ENCODE results near the gene C5AR1.
"Not testable (repeated sequence)": the region's sequence is repeated elsewhere in the genome, so short reads cannot be mapped to it uniquely, and the experiment has no call there.

Gene C5AR1

DNA sequence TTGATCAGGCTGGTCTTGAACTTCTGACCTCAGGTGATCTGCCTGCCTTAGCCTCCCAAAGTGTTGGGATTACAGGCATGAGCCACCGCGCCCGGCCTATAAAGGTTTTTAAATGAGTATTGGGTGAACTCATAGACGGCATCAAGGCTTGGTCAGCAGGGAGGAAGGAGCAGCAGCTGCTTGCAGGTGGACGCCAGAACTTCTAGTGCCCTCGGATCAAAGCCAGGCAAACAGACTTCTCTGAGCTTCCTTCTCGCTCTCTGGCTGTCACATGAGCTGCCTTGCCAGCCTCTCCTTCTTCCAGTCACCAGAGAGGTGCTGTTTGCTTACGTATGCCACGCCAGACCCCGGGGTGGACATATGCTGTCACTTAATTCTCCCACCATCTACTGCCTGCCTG lies 55.8 kb downstream of the C5AR1 start:
- DNase-seq (ENCODE audit: low read depth in 2 of 2) = not testable (repeated sequence)

DNA sequence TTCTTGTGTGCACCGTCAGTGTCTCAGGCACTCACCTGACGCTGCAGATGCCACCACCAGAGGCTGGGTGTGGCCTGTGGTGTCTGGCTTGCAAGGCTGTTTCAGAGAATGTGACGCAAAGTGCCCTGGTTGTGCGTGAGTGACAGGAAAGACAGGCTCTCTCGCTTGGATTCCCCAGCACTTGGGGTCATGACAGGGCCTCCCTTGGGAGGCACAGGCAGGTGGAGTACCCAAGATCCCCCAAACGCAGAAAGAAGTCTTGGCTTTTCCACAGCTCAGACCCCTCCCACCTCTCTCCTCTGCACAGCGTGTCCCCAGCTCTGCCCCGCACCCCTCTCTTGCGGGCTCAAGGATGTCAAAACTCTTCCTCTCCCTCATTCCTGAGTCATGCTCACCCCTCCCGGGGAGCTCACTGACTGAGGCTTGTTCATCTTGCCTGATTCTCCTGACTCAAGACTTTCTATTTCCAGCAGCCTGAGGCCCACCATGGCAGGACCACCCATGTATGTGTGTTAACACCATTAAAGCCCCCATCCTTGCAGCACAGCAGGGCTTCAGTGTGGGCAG lies 60.5 kb downstream of the C5AR1 start:
- no peak for DNase-seq (ENCODE audit: low read depth in 2 of 2)

DNA sequence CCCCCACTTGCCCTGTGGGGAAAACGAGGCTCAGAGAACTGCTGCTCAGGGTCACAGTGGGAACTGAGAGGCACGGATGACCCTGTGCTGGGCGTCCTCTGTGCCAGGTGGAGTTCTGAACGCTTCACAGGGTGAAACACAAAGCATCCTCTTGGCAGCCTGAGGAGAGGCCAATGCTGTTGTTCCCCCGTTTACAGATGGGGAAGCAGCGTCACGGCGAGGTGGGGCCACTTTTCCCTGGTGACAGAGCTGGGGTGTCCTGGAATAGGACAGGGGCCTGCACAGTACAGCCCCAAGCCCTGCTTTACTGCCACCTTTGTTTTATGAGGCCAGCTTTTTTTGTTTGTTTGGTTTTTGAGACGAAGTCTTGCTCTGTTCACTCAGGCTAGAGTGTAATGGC lies 61.6 kb downstream of the C5AR1 start:
- DNase-seq (ENCODE audit: low read depth in 2 of 2) = no peak

Measured in activated CD4-positive, alpha-beta T cell treated with anti-CD3 and anti-CD28 coated beads for 24 hours (primary cell).